ENCODE results near the gene BCAS1.
A peak's percentile ranks its signal among the peaks of the same experiment; 100 is the strongest.

The BCAS1 gene

GRCh38 chr20:53914091-53914780 lies 156.2 kb downstream of the BCAS1 start:
- H3K4me1 ChIP-seq (ENCODE audit: insufficient read depth, low read length): peaks cover 32% of the 10 kb centered on the region
- H3K9me3 ChIP-seq (ENCODE audit: control insufficient read depth, insufficient read depth, low read length): peaks cover 3% of the 10 kb centered on the region; the same call in 1 of the 2 replicates
- no peaks in the 10 kb centered on the region for H3K36me3 ChIP-seq (ENCODE audit: insufficient read depth, low read length)
- peak overlapping the region; percentile 79; the same call in 1 of the 2 replicates for H3K9ac ChIP-seq (ENCODE audit: low read depth, low read length)

- H3K36me3 ChIP-seq (ENCODE audit: insufficient read depth, low read length): no peaks in the 10 kb centered on the region
- peaks cover 18% of the 10 kb centered on the region for H3K4me1 ChIP-seq (ENCODE audit: insufficient read depth, low read length)
- H3K9ac ChIP-seq (ENCODE audit: low read depth, low read length): no peak overlapping the region
- H3K9me3 ChIP-seq (ENCODE audit: control insufficient read depth, insufficient read depth, low read length): peaks cover 3% of the 10 kb centered on the region; the same call in 1 of the 2 replicates
These were observed 159.1 kb downstream of the BCAS1 start for GRCh38 chr20:53911301-53911700.

DNA sequence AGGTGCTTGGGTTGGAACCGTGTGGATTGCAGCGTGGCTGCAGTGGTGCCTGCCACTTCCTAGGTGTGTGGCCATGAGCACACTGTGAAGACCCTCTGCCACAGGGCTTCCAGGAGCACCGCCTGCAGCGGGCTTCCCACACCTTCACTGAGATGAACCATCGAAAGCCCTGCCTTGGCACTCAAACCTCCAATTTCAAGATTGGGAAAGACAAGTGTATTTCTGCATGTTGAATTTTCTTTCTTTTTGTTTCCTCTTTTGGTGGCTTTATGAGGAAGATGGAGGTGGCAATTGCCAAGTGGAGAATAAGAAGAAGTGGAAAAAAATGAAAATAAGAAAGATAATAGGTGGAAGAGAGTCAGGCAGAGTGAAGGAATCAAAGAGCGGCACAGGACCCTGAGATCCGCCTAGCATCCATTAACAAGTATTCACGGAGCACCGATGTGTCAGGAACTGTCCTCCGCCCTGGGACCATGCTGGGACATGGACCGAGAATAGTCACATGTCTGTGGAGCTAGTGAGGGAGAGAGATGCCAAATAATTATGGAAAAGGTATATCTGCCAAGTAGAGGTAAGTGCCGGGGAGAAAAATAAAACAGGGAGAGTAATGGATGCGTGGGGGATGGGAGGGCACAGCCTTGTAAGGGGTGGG lies 159.9 kb downstream of the BCAS1 start:
- peaks cover 15% of the 10 kb centered on the region for H3K4me1 ChIP-seq (ENCODE audit: insufficient read depth, low read length)
- H3K9me3 ChIP-seq (ENCODE audit: control insufficient read depth, insufficient read depth, low read length): peaks cover 3% of the 10 kb centered on the region; the same call in 1 of the 2 replicates
- no peak overlapping the region for H3K9ac ChIP-seq (ENCODE audit: low read depth, low read length)
- H3K36me3 ChIP-seq (ENCODE audit: insufficient read depth, low read length): no peaks in the 10 kb centered on the region

GRCh38 chr20:53907968-53908751 lies 162.2 kb downstream of the BCAS1 start:
- H3K36me3 ChIP-seq (ENCODE audit: insufficient read depth, low read length): no peaks in the 10 kb centered on the region
- peaks cover 4% of the 10 kb centered on the region; the same call in 1 of the 2 replicates for H3K4me1 ChIP-seq (ENCODE audit: insufficient read depth, low read length)
- peaks cover 3% of the 10 kb centered on the region; the same call in 1 of the 2 replicates for H3K9me3 ChIP-seq (ENCODE audit: control insufficient read depth, insufficient read depth, low read length)
- H3K9ac ChIP-seq (ENCODE audit: low read depth, low read length): no peak overlapping the region

- H3K4me1 ChIP-seq (ENCODE audit: insufficient read depth, low read length): peaks cover 16% of the 10 kb centered on the region
- H3K9me3 ChIP-seq (ENCODE audit: control insufficient read depth, insufficient read depth, low read length): no peaks in the 10 kb centered on the region
- no peak overlapping the region for H3K9ac ChIP-seq (ENCODE audit: low read depth, low read length)
- H3K36me3 ChIP-seq (ENCODE audit: insufficient read depth, low read length): no peaks in the 10 kb centered on the region
These were observed 164.6 kb downstream of the BCAS1 start for GRCh38 chr20:53905820-53906191.

DNA sequence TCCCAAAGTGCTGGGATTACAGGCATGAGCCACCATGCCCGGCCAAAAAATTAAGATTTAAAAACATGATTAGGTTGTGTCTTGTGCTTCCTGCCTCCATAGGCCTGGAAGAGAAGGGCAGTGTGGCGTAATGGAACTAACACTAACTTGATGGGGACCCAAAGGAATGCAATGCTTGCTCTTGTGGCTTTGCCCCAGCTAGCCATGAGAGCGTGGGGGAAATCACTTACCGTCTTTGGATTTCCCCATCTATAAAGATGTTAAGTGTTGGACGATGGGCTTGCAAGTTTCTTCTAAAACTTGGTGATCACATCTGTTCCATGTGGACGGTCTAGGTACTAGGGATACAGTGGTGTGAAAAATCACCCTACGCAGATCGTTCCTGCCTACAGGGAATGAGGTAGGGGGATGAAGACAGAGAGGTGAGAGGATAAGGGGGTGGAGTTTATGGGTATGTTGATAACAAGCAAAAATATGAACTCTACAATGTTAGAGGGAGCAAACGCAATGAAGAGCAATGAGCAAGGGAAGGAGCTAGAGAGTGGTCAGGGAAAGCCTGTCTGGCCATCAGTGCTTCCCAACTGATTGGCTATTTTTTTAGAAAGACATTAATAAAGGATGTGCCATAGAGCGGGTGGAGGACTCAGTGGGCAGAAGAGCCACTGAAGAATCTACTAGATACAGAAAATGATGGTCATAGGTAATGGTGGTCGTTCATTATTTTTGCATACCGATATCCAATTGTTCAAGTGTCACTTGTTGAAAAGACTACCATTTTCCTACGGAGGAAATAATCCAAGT lies 165.2 kb downstream of the BCAS1 start:
- Histone ChIP-seq H3K9me3 (ENCODE audit: control insufficient read depth, insufficient read depth, low read length) (no peaks in the 10 kb centered on the region), H3K36me3 (ENCODE audit: insufficient read depth, low read length) (no peaks in the 10 kb centered on the region), H3K4me1 (ENCODE audit: insufficient read depth, low read length) (peaks cover 22% of the 10 kb centered on the region), H3K9ac (ENCODE audit: low read depth, low read length) (no peak overlapping the region)

DNA sequence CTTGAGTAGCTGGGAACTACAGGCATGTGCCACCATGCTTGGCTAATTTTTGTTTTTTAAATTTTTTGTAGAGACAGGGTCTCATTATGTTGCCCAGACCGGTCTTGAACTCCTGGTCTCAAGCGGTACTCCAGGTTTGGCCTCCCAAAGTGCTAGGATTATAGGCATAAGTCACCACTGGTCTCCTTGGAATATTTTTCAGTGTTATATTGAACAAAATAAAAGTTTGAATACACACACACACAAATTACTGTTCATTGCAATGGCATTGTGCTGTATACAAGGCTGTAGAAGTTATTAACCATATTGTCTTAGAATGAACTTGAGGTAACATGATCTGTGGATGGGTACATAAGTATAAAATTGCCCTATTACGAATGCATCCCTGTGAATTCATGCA lies 166.1 kb downstream of the BCAS1 start:
- Histone ChIP-seq H3K36me3 (ENCODE audit: insufficient read depth, low read length) (no peaks in the 10 kb centered on the region), H3K9ac (ENCODE audit: low read depth, low read length) (no peak overlapping the region), H3K4me1 (ENCODE audit: insufficient read depth, low read length) (peaks cover 30% of the 10 kb centered on the region), H3K9me3 (ENCODE audit: control insufficient read depth, insufficient read depth, low read length) (no peaks in the 10 kb centered on the region)

DNA sequence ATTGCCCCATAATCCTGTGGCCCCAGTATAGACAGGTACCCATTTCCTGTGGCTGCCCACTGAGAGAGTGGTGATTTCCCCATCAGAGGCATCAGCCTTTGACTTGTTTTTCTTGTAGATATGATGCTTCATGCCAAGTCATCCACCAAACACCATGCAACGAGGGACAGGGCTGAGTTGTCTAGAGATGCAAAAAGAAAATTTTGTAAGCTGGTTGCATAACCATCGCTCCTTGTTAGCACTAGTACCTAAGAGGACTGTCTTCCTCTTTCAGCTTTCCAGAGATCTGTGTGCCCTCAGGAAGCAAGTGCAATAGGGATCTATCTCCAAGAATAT lies 166.8 kb downstream of the BCAS1 start:
- Histone ChIP-seq H3K4me1 (ENCODE audit: insufficient read depth, low read length) (peaks cover 37% of the 10 kb centered on the region), H3K9ac (ENCODE audit: low read depth, low read length) (no peak overlapping the region), H3K36me3 (ENCODE audit: insufficient read depth, low read length) (no peaks in the 10 kb centered on the region), H3K9me3 (ENCODE audit: control insufficient read depth, insufficient read depth, low read length) (no peaks in the 10 kb centered on the region)

GRCh38 chr20:53902968-53903651 lies 167.3 kb downstream of the BCAS1 start:
- no peaks in the 10 kb centered on the region for H3K9me3 ChIP-seq (ENCODE audit: control insufficient read depth, insufficient read depth, low read length)
- H3K4me1 ChIP-seq (ENCODE audit: insufficient read depth, low read length): peaks cover 42% of the 10 kb centered on the region
- no peaks in the 10 kb centered on the region for H3K36me3 ChIP-seq (ENCODE audit: insufficient read depth, low read length)
- H3K9ac ChIP-seq (ENCODE audit: low read depth, low read length): no peak overlapping the region

- Histone ChIP-seq H3K4me1 (ENCODE audit: insufficient read depth, low read length) (peaks cover 42% of the 10 kb centered on the region), H3K36me3 (ENCODE audit: insufficient read depth, low read length) (no peaks in the 10 kb centered on the region), H3K9ac (ENCODE audit: low read depth, low read length) (no peak overlapping the region), H3K9me3 (ENCODE audit: control insufficient read depth, insufficient read depth, low read length) (no peaks in the 10 kb centered on the region)
These were observed 168.8 kb downstream of the BCAS1 start for GRCh38 chr20:53901497-53902096.

DNA sequence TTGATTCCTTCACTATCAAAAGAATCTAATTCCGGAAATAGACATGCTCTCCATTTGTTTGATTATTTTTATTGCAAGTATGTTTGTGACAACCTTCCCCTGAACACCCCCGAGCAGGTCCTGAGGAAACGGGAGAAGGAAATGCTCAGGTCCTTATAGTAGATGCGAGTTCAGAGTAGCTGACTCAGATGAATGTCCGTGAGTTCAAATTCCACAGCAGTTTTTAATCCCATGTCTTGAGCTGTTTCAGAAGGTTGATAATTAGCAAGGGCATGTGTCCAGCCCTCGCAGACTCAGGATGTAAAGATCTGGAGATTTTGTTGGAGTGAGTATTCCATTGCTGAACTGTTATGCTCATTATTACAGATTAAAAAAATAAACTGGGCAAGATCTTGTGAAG lies 169.3 kb downstream of the BCAS1 start:
- Histone ChIP-seq H3K4me1 (ENCODE audit: insufficient read depth, low read length) (peaks cover 42% of the 10 kb centered on the region), H3K9ac (ENCODE audit: low read depth, low read length) (no peak overlapping the region), H3K9me3 (ENCODE audit: control insufficient read depth, insufficient read depth, low read length) (no peaks in the 10 kb centered on the region), H3K36me3 (ENCODE audit: insufficient read depth, low read length) (no peaks in the 10 kb centered on the region)

DNA sequence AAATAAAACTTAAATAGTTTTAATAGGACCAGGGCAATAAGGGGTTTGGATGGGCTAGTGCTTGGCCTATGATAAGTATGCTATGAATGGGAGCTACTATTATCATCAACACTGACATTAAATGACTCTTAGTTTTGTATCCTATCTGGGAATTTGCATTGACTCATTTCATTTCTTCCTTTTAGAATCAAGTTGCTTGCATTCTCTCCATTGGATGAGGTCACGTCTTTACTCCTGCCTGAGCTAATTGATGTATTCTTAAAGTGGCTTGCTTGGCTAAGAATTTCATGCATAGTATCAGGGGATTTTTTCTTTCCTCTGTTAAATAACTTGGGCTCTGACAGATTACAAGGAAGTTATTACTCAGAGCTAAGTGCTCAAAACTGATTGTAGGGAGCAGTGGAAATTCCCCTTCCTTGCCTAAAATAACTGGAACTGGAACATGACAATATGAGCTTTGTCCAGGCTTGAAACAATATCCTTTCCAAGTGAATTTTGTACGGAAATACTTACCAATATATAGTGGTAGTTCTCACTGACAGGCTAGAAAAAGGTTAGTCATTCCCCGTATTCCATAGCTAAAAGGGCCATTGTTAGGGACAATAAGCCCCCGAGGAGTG lies 169.9 kb downstream of the BCAS1 start:
- Histone ChIP-seq H3K9ac (ENCODE audit: low read depth, low read length) (no peak overlapping the region), H3K4me1 (ENCODE audit: insufficient read depth, low read length) (peaks cover 42% of the 10 kb centered on the region), H3K9me3 (ENCODE audit: control insufficient read depth, insufficient read depth, low read length) (no peaks in the 10 kb centered on the region)

More for the DNA sequence above, 169.9 kb downstream of the BCAS1 start:
- H3K36me3 ChIP-seq (ENCODE audit: insufficient read depth, low read length): no peaks in the 10 kb centered on the region

Measured in ES-I3 (cell line).